ENCODE measurements around the gene RGS11.

The RGS11 gene

GRCh38 chr16:296806-297510 is 21.2 kb upstream of the RGS11 start:
- H3K4me3 ChIP-seq (ENCODE audit: low read depth, low read length) = no peak overlapping the region

GRCh38 chr16:296276-296675 is 20.5 kb upstream of the RGS11 start:
- H3K4me3 ChIP-seq (ENCODE audit: low read depth, low read length) = no peak overlapping the region

- no peak overlapping the region for H3K4me3 ChIP-seq (ENCODE audit: low read depth, low read length)
Measured at GRCh38 chr16:293043-293775, 17.5 kb upstream of the RGS11 start.

GRCh38 chr16:291539-291938 is 15.8 kb upstream of the RGS11 start:
- no peak overlapping the region for H3K4me3 ChIP-seq (ENCODE audit: low read depth, low read length)

GRCh38 chr16:290681-291405 is 15.1 kb upstream of the RGS11 start:
- H3K4me3 ChIP-seq (ENCODE audit: low read depth, low read length) = no peak overlapping the region

- no peak overlapping the region for H3K4me3 ChIP-seq (ENCODE audit: low read depth, low read length)
Measured at GRCh38 chr16:290015-290680, 14.4 kb upstream of the RGS11 start.

GRCh38 chr16:289395-289997 is 13.8 kb upstream of the RGS11 start:
- no peak overlapping the region for H3K4me3 ChIP-seq (ENCODE audit: low read depth, low read length)

- no peak overlapping the region for H3K4me3 ChIP-seq (ENCODE audit: low read depth, low read length)
Measured at GRCh38 chr16:287981-288920, 12.5 kb upstream of the RGS11 start.

GRCh38 chr16:287298-287811 is 11.6 kb upstream of the RGS11 start:
- no peak overlapping the region for H3K4me3 ChIP-seq (ENCODE audit: low read depth, low read length)

GRCh38 chr16:286491-287297 is 10.9 kb upstream of the RGS11 start:
- H3K4me3 ChIP-seq (ENCODE audit: low read depth, low read length) = no peak overlapping the region

GRCh38 chr16:285146-286055 is 9.7 kb upstream of the RGS11 start:
- H3K4me3 ChIP-seq (ENCODE audit: low read depth, low read length) = no peak overlapping the region

- no peak overlapping the region for H3K4me3 ChIP-seq (ENCODE audit: low read depth, low read length)
Measured at GRCh38 chr16:284204-285120, 8.7 kb upstream of the RGS11 start.

GRCh38 chr16:283033-283805 is 7.5 kb upstream of the RGS11 start, which contains the start of gene PDIA2:
Gene PDIA2 (plus strand): TSS chr16:283164. CDS start chr16:283170, 6 bp downstream.
- no peak within 1 kb of the TSS for H3K4me3 ChIP-seq (ENCODE audit: low read depth, low read length)

GRCh38 chr16:282491-282890 is 6.7 kb upstream of the RGS11 start:
- no peak overlapping the region for H3K4me3 ChIP-seq (ENCODE audit: low read depth, low read length)

GRCh38 chr16:281660-282255 is 6.0 kb upstream of the RGS11 start:
- no peak overlapping the region for H3K4me3 ChIP-seq (ENCODE audit: low read depth, low read length)
